ENCODE results near the gene PTK6. TPM values are rescaled to one million over a fixed set of nuclear protein-coding genes. Genes with fewer than 3 reads are reported as not detected.

Gene PTK6
- total RNA-seq, 3 donors from 2014 or later (not counting 1 experiment from before 2014, with no cell fraction given), result 0.16 to 0.48 TPM; not detected in 1

GRCh38 chr20:63533871-63534393 lies 3.2 kb downstream of the PTK6 start:
- no peaks in the 10 kb centered on the region for H3K9me3 Mint-ChIP-seq
- H3K4me1 Mint-ChIP-seq, result peaks cover 0 to 20% of the 10 kb centered on the region in 2 donors
- TF ChIP-seq, protein P1, sequence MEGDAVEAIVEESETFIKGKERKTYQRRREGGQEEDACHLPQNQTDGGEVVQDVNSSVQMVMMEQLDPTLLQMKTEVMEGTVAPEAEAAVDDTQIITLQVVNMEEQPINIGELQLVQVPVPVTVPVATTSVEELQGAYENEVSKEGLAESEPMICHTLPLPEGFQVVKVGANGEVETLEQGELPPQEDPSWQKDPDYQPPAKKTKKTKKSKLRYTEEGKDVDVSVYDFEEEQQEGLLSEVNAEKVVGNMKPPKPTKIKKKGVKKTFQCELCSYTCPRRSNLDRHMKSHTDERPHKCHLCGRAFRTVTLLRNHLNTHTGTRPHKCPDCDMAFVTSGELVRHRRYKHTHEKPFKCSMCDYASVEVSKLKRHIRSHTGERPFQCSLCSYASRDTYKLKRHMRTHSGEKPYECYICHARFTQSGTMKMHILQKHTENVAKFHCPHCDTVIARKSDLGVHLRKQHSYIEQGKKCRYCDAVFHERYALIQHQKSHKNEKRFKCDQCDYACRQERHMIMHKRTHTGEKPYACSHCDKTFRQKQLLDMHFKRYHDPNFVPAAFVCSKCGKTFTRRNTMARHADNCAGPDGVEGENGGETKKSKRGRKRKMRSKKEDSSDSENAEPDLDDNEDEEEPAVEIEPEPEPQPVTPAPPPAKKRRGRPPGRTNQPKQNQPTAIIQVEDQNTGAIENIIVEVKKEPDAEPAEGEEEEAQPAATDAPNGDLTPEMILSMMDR (IDR thresholded peaks at IDR 0.05), result no peak
- H3K36me3 Mint-ChIP-seq, result no peaks in the 10 kb centered on the region
- no peaks in the 10 kb centered on the region for H3K9me3 ChIP-seq (ENCODE audit: control insufficient read depth, insufficient read depth, low read length)
- intact Hi-C loops (cut with micrococcal nuclease), result no loop called here
- H3K27me3 ChIP-seq (ENCODE audit: control insufficient read depth, insufficient read depth, low read length), result no peaks in the 10 kb centered on the region
- no peaks in the 10 kb centered on the region for H3K36me3 ChIP-seq (ENCODE audit: control insufficient read depth, insufficient read depth, low read length)
- 91% methylated on average over 28 of the region's 28 CpGs for WGBS (ENCODE audit: insufficient coverage)
- no peak overlapping the region for H3K4me3 Mint-ChIP-seq
- no peak overlapping the region for H3K27ac ChIP-seq (ENCODE audit: low read length)
- H3K4me3 ChIP-seq (ENCODE audit: low read length), result no peak overlapping the region
- H3K4me1 ChIP-seq (ENCODE audit: control insufficient read depth, insufficient read depth, low read length), result peaks cover 25% of the 10 kb centered on the region
- H3K27me3 Mint-ChIP-seq (ENCODE audit: low read depth in 2 of 2), result peaks cover 0 to 4% of the 10 kb centered on the region in 2 donors
- H3K27ac Mint-ChIP-seq, result no peak overlapping the region
- DNase-seq (no peak), ATAC-seq (no peak)

GRCh38 chr20:63533388-63533787 lies 3.8 kb downstream of the PTK6 start:
- peaks cover 0 to 4% of the 10 kb centered on the region in 2 donors for H3K27me3 Mint-ChIP-seq (ENCODE audit: low read depth in 2 of 2)
- H3K4me3 Mint-ChIP-seq, result no peak overlapping the region
- H3K27ac Mint-ChIP-seq, result no peak overlapping the region
- intact Hi-C loops (cut with micrococcal nuclease), result no loop called here
- Histone ChIP-seq H3K36me3 (ENCODE audit: control insufficient read depth, insufficient read depth, low read length) (no peaks in the 10 kb centered on the region), H3K27ac (ENCODE audit: low read length) (no peak overlapping the region), H3K27me3 (ENCODE audit: control insufficient read depth, insufficient read depth, low read length) (no peaks in the 10 kb centered on the region), H3K4me1 (ENCODE audit: control insufficient read depth, insufficient read depth, low read length) (peaks cover 20% of the 10 kb centered on the region), H3K9me3 (ENCODE audit: control insufficient read depth, insufficient read depth, low read length) (no peaks in the 10 kb centered on the region), H3K4me3 (ENCODE audit: low read length) (no peak overlapping the region)
- H3K4me1 Mint-ChIP-seq, result peaks cover 0 to 20% of the 10 kb centered on the region in 2 donors
- H3K36me3 Mint-ChIP-seq, result no peaks in the 10 kb centered on the region
- DNase-seq (no peak), ATAC-seq (no peak)
- TF ChIP-seq, protein P1 (IDR thresholded peaks at IDR 0.05), result no peak
- WGBS (ENCODE audit: insufficient coverage), result 86% methylated on average over 14 of the region's 14 CpGs
- no peaks in the 10 kb centered on the region for H3K9me3 Mint-ChIP-seq

DNA sequence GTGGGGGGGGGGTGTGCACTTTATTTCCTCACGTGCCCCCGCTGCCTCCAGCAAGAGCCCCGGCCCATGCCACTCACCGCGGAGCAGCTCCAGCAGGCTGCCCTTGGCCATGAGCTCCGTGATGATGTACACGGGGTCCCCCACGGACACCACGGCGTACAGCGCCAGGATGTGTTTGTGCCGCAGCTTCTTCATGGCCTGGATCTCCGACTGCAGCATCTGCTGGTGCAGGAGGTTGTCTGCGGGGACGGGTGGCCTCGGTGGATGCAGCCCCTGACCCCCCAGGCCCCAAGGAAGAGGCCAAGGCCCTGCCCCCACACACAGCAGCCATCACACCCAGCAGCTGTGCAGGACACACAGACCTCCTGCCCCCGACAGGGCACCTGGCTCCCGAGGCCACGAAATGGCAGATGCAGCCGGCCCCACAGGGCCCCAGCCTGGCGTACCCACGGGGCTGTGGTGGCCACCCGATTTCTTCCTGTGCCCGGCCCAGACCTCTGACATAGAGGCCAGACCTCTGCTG lies 4.7 kb downstream of the PTK6 start:
- intact Hi-C loops (cut with micrococcal nuclease), result no loop called here
- H3K4me1 ChIP-seq (ENCODE audit: control insufficient read depth, insufficient read depth, low read length), result peaks cover 12% of the 10 kb centered on the region
- Mint-ChIP-seq H3K27ac (no peak overlapping the region), H3K4me1 (peaks cover 0 to 13% of the 10 kb centered on the region in 2 donors), H3K36me3 (no peaks in the 10 kb centered on the region), H3K4me3 (no peak overlapping the region), H3K9me3 (no peaks in the 10 kb centered on the region), H3K27me3 (ENCODE audit: low read depth in 2 of 2) (peaks cover 0 to 4% of the 10 kb centered on the region in 2 donors)
- no peaks in the 10 kb centered on the region for H3K27me3 ChIP-seq (ENCODE audit: control insufficient read depth, insufficient read depth, low read length)
- 79% methylated on average over 24 of the region's 24 CpGs for WGBS (ENCODE audit: insufficient coverage)
- ATAC-seq (no peak), DNase-seq (no peak)
- no peaks in the 10 kb centered on the region for H3K36me3 ChIP-seq (ENCODE audit: control insufficient read depth, insufficient read depth, low read length)
- TF ChIP-seq, protein P1 (IDR thresholded peaks at IDR 0.05), result no peak
- H3K9me3 ChIP-seq (ENCODE audit: control insufficient read depth, insufficient read depth, low read length), result no peaks in the 10 kb centered on the region
- H3K4me3 ChIP-seq (ENCODE audit: low read length), result no peak overlapping the region
- no peak overlapping the region for H3K27ac ChIP-seq (ENCODE audit: low read length)
